GM19240 (cell line): ENCODE data around the gene CSNK1G2.

Source experiments
- DNase-seq: peaks from one replicate; pipeline ENCODE4 v3.0.0; 2011; ENCODE audit warnings: low spot score; ENCODE audit not compliant: insufficient read length

CSNK1G2 gene

GRCh38 chr19:2016041-2016807 lies 75.3 kb downstream of the CSNK1G2 start:
- DNase-seq: no peak

GRCh38 chr19:2018752-2019151 lies 77.8 kb downstream of the CSNK1G2 start:
- DNase-seq: no peak

DNA sequence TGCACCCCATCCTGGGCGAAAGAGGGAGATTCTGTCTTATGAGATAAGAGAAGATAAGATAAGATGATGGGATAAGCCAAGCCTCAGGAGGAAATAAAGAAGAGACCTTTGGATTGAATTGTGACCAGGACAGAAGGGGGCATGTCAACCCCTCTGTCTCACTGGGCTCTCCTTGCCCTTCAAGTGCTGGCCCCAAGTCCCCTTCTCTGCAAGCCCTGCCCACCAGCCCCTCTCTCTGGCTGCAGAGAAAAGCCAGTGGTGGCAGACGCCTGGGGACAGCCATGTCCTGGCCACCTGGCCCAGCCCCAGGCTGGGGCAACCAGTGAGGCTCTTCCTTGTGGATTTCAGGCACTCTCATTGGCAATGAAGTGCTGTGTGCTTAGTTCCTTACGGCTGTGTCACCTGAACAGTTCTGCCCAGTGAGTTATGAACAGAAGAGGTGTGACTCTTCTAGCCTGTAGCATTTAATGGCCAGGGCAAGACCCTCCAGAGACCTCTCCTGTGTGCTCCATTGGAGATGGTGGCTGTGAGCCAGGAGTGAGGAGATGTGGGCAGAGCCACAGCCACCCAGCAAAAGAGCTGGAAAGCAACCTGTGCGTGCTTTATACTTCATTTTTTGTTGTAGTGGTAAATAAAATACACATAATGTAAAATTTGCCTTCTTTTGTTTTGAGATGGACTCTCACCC lies 80.6 kb downstream of the CSNK1G2 start:
- no peak for DNase-seq

- no peak for DNase-seq
Observed at GRCh38 chr19:2022289-2022688, 81.3 kb downstream of the CSNK1G2 start.

DNA sequence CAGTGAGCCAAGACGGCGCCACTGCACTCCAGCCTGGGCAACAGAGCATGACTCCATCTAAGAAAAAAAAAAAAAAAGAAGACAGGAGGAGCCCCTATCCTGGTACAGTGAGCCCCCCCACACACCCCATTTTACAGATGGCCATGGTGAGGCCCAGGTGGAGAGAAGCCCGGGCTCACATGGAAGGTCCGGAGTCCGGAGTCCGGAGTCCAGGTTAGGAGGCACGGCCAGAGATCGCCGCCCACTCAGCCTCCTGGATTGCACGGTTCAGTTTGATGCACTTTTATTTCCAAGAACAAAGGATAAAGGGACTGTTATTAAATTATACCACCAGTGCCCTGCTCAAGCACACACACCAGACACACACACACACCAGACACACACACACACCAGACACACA lies 85.8 kb downstream of the CSNK1G2 start:
- no peak for DNase-seq

GRCh38 chr19:2027361-2027760 lies 86.4 kb downstream of the CSNK1G2 start:
- DNase-seq: no peak
